A673 (cell line): Measurements from ENCODE around the gene CAMK2A.

Source experiments
- CTCF ChIP-seq: fragments of 300-800, 200-600 bp; sonication (generic); conservative IDR thresholded peaks from 2 replicates; pipeline ENCODE4 v1.5.1; 2017; ENCODE audit warnings: low read depth, mild to moderate bottlenecking, antibody characterized with exemption, low read length, moderate library complexity, mixed read lengths
- EZH2 ChIP-seq: fragments of 200-600 bp; sonication (generic); IDR thresholded peaks from 2 replicates; pipeline ENCODE4 v1.6.1; 2017; ENCODE audit warnings: borderline replicate concordance, low read depth, mild to moderate bottlenecking, mixed read lengths, antibody characterized with exemption, low read length; ENCODE audit not compliant: poor library complexity, severe bottlenecking

GRCh38 chr5:150263375-150263775 is 26.2 kb downstream of the CAMK2A start:
- TF ChIP-seq EZH2 (no peak), CTCF (no peak)
